GM21423 (cell line): Measurements from ENCODE around the gene MAPK8IP3.

Experiments
- ATAC-seq: cut with Tn5 transposase; IDR thresholded peaks from one replicate; pipeline ENCODE4 v1.9.1; 2021; ENCODE audit warnings: mild to moderate bottlenecking, moderate library complexity; ENCODE audit not compliant: unreplicated experiment

Gene MAPK8IP3, protein sequence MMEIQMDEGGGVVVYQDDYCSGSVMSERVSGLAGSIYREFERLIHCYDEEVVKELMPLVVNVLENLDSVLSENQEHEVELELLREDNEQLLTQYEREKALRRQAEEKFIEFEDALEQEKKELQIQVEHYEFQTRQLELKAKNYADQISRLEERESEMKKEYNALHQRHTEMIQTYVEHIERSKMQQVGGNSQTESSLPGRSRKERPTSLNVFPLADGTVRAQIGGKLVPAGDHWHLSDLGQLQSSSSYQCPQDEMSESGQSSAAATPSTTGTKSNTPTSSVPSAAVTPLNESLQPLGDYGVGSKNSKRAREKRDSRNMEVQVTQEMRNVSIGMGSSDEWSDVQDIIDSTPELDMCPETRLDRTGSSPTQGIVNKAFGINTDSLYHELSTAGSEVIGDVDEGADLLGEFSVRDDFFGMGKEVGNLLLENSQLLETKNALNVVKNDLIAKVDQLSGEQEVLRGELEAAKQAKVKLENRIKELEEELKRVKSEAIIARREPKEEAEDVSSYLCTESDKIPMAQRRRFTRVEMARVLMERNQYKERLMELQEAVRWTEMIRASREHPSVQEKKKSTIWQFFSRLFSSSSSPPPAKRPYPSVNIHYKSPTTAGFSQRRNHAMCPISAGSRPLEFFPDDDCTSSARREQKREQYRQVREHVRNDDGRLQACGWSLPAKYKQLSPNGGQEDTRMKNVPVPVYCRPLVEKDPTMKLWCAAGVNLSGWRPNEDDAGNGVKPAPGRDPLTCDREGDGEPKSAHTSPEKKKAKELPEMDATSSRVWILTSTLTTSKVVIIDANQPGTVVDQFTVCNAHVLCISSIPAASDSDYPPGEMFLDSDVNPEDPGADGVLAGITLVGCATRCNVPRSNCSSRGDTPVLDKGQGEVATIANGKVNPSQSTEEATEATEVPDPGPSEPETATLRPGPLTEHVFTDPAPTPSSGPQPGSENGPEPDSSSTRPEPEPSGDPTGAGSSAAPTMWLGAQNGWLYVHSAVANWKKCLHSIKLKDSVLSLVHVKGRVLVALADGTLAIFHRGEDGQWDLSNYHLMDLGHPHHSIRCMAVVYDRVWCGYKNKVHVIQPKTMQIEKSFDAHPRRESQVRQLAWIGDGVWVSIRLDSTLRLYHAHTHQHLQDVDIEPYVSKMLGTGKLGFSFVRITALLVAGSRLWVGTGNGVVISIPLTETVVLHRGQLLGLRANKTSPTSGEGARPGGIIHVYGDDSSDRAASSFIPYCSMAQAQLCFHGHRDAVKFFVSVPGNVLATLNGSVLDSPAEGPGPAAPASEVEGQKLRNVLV (N-terminal part only)

GRCh38 chr16:1705688-1706385 is at the start of gene MAPK8IP3:
Gene MAPK8IP3 (plus strand): TSS chr16:1706195. CDS start chr16:1706340, 145 bp downstream.
- ATAC-seq, result peak; percentile 87

DNA sequence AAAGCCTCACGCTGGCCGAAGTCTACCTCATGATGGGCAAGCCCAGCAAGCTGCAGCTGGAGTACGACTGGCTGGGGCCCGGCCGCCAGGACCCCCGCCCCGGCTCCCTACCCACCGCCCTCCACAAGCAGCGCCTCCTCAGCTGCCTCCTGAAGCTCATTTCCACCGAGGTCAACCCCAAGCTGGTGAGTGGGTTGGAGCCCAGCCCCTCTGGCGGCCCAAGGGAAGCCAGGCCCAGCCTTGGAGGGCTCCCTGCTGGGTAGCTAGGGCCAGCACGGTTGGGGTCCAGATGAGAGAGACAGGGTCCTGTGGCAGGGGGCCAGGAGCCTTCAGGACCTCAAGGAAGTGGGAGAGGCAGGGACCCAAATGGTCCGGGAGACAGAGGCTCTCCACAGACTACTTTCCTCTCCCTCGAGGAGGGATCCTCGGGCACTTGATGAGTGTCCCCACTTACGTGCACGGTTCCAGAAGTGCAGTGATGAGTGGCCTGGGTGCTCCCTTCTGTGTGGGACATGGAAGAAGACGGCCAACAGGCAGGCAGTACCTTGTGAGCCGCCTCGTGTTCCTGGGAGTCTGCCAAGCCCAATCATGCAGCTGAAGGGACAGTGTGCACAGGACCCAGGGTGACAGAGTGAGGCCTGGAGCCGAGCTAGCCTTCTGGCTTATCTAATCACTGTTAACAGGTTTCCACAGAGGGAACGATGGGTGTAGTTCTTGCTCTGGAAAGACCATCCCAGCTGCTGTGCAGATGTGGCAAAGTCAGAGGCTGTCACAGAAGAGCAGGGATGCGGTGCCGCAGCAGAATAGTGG is 49.0 kb upstream of the MAPK8IP3 start:
- no peak for ATAC-seq

- ATAC-seq, result no peak
Observed at GRCh38 chr16:1657841-1658240, 48.2 kb upstream of the MAPK8IP3 start.

GRCh38 chr16:1659031-1659430 is 47.0 kb upstream of the MAPK8IP3 start:
- no peak for ATAC-seq

- no peak for ATAC-seq
Observed at GRCh38 chr16:1661826-1662225, 44.2 kb upstream of the MAPK8IP3 start.

GRCh38 chr16:1662543-1662942 is 43.5 kb upstream of the MAPK8IP3 start:
- no peak for ATAC-seq

DNA sequence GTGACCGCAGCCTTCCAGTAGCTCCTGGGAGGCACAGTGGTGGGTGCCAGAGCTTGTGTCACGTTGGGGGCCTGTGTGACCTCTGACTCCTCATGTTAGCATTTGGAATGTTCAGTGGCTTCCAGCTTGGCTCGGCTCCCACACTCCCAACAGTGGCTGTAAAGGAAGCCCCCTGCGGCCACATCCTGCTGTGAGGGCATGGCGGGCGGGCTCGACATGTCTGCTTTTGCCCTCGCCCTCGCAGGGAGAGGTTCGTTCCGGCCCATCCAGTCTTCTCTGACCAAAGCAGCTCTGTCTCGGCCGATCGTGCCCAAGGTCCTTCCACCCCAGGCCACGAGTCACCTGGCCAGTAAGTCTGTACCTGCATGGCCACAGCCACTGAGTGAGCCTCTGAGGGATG is 40.2 kb upstream of the MAPK8IP3 start:
- no peak for ATAC-seq

DNA sequence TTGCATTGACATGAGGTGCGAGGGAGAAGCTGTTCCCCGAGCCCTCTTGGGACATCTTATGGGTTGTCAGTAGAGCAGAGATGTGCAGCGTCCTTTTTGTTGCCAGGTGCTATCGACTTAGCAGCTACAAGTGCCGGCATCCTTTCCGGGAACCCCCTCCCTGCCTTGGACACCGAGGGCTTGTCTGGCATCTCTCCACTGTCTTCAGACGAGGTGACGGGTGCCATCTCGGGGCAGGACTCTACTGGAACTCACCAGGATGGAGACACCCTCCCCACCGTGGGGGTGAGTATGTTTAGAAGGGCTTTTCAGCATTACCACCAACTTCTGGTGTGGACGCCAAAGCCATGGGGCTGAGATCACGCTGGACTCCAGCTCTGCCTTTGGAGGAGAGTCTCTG is 39.7 kb upstream of the MAPK8IP3 start:
- no peak for ATAC-seq

DNA sequence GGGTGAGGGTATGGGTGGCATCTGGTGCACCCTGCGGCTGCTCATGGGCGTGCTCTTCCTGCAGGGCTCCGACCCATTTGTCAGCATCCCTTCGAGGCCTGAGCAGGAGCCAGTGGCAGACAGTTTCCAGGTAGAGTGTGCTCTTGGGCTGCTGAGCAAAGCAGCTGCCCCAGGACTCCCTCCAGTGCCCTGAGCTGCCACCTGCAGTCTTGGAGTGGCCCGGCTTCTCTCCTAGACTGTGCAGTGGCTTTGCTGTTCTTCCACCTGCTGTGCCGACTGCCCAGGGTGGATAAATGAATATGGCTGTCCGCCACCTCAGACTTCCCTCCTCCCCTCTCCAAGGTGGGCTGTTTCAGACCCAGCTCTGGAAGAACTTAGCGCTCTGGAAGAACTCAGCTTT is 38.7 kb upstream of the MAPK8IP3 start:
- no peak for ATAC-seq

DNA sequence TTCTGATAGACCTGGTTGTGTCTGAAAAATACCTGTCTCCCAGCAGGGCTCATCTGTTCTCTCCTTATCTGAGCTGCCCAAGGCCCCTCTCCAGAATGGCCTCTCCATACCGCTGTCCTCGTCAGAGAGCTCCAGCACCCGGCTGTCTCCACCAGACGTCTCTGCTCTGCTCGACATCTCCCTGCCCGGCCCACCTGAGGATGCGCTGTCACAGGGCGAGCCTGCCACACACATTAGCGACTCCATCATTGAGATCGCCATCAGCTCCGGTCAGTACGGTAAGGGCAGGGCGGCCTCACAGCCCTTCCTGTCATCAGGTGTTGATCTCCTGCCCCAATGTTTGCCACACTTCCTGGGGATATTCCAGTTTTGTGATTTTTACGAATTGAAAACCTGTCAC is 38.1 kb upstream of the MAPK8IP3 start:
- no peak for ATAC-seq

DNA sequence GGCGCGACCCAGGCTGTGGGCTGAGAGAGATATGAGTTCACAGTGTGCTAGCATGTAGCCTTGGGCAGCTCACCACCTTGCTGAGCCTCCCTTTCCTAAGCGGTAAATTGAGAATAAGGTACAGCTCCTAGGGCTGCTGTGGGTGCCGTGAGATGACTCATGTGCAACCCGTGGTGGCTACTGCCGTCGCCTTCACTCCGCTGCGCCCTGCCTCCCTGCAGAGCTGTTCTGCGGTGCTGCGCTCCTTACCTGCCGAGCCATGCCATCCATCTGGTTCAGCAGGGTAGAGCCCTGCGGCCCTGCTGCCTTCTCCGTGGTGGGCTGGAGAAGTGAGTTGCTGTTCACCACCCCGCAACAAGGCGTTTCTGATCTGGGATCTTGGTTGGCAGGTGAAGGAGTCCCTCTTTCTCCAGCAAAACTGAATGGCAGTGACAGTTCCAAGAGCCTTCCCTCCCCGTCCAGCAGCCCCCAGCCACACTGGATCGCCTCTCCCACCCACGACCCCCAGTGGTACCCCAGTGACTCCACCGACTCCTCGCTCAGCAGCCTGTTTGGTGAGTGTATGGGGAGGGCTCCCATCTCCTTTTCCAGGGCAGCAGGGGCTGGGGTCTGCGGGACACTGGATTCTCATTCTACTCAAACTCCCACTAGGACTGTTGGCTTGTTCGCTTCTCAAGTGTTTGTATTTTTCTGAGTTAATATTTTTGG is 37.2 kb upstream of the MAPK8IP3 start:
- no peak for ATAC-seq

- no peak for ATAC-seq
Observed at GRCh38 chr16:1669698-1670097, 36.3 kb upstream of the MAPK8IP3 start.

- ATAC-seq, result no peak
Observed at GRCh38 chr16:1670371-1670770, 35.6 kb upstream of the MAPK8IP3 start.

- ATAC-seq, result no peak
Observed at GRCh38 chr16:1670866-1671265, 35.1 kb upstream of the MAPK8IP3 start.

DNA sequence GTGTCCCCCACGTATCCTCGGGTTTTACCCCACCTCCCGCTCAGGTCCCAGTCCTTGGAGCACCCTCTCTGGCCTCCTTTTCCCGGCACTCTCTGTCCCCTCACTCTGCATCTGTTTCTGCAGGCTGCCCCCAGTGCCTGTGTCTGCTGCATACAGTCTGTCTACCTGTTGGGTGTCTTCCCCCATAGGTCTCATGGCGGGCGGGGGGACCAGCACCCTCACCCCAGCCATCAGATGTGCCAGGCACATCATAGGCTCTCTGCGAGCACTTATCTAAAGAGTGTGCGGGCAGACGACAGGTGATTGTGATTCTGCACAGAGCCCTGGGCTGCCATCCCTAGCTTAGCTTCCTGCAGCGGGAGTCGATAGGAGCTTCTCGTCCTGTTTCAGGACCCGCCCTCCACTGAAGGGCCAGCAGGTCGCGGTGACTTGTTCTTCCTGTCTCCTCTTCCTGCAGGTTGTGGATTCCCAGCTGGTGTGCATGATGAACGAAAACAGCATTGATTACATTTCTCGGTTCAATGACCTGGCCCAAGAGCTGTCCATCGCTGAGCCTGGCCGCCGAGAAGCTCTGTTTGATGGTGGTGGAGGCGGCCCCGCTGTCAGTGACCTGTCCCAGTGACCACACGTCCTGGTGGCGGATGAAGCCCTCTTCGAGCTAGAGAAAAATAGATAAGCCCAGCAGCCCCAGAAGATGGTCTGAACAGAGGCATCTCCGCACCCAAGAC is 32.4 kb upstream of the MAPK8IP3 start:
- ATAC-seq, result no peak

GRCh38 chr16:1674306-1674705 is 31.7 kb upstream of the MAPK8IP3 start:
- no peak for ATAC-seq

DNA sequence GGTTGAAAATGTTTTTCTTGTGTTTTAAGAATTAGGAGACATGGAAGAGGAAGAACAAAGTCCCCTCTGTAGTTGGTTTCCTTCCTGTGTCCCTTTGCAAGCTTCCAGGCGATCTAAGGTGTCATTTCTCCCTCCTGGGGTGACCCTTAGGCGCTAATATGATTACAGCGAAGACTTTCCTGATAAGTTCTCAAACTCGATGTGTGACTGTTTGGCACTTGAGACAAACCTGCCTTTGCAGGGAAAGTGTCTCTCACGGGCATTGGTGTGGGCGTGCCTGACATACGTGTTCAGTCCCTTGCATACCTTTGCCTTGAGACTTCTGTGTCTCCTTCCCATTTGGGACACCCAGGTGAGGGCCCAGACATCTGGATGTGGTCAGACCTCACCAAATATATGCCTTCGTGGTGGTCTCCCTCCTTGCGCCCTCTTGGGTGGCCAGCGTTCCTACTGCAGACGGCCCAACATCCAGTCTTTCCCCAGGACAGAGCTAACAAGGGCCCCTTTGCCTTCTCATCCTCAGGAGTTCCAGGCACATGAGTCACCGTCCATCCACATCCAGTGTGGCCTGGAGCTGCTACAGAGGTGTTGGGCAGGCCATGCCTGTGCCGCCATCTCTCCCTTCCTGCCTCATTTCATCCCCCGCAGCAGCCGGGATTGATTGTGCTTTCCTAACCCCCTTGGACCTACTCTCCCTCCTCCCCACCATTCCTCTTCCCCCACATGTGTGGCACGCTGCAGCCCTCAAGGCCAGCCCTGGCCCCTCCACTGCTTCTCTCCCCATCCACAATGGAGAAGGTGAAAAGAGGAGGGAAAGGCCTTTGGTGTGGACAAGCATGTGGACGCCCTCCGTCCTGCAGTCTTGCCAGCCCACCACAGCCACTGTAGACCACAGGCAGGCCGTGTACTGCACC is 31.0 kb upstream of the MAPK8IP3 start:
- ATAC-seq, result no peak
